Measurements from ENCODE around the gene LPCAT2.
"Not testable (repeated sequence)": the region's sequence is repeated elsewhere in the genome, so short reads cannot be mapped to it uniquely, and the experiment has no call there.

LPCAT2 gene

GRCh38 chr16:55615670-55616069, 106.8 kb downstream of the LPCAT2 start:
- not testable (repeated sequence) for DNase-seq

- no peak for DNase-seq
Observed at GRCh38 chr16:55621771-55622170, 112.9 kb downstream of the LPCAT2 start.

- DNase-seq, result no peak
Observed at GRCh38 chr16:55622272-55622671, 113.4 kb downstream of the LPCAT2 start.

GRCh38 chr16:55622930-55623561, 114.2 kb downstream of the LPCAT2 start:
- no peak for DNase-seq

GRCh38 chr16:55623640-55624039, 114.8 kb downstream of the LPCAT2 start:
- no peak for DNase-seq

GRCh38 chr16:55624696-55625095, 115.8 kb downstream of the LPCAT2 start:
- no peak for DNase-seq

GRCh38 chr16:55625843-55626242, 117.0 kb downstream of the LPCAT2 start:
- DNase-seq, result no peak

GRCh38 chr16:55628306-55628968, 119.6 kb downstream of the LPCAT2 start:
- no peak for DNase-seq

- no peak for DNase-seq
Observed at GRCh38 chr16:55630774-55631173, 121.9 kb downstream of the LPCAT2 start.

- no peak for DNase-seq
Observed at GRCh38 chr16:55632259-55632658, 123.4 kb downstream of the LPCAT2 start.

- DNase-seq, result no peak
Observed at GRCh38 chr16:55634193-55634592, 125.3 kb downstream of the LPCAT2 start.
